Lower lobe of right lung (tissue), 2 donors: ENCODE measurements around the gene SCEL. TPM values are rescaled to one million over a fixed set of nuclear protein-coding genes. Genes with fewer than 3 reads are reported as not detected.

ENCODE experiments used
- ATAC-seq, 2 donors: fragments of 200-7000 bp; cut with Tn5 transposase; one replicate each; pipeline ENCODE4 v1.9.1; 2020 to 2022; ENCODE audit warnings: mild to moderate bottlenecking in 2 of 2, moderate library complexity in 2 of 2
- DNase-seq: peaks from one replicate; pipeline ENCODE4 v3.0.0-alpha.2; 2020
- H3K27ac ChIP-seq: fragments of 200-600 bp; one replicate; pipeline ENCODE4 v1.8.0; 2022
- H3K27me3 ChIP-seq: fragments of 200-600 bp; one replicate; pipeline ENCODE4 v1.8.0; 2022; ENCODE audit warnings: low read depth
- H3K36me3 ChIP-seq: fragments of 200-600 bp; one replicate; pipeline ENCODE4 v1.8.0; 2022; ENCODE audit warnings: mild to moderate bottlenecking
- H3K4me1 ChIP-seq: fragments of 200-600 bp; one replicate; pipeline ENCODE4 v1.8.0; 2022
- H3K4me3 ChIP-seq: fragments of 200-600 bp; one replicate; pipeline ENCODE4 v1.8.0; 2022; ENCODE audit warnings: mild to moderate bottlenecking
- H3K9me3 ChIP-seq: fragments of 200-600 bp; one replicate; pipeline ENCODE4 v1.8.0; 2022
- CTCF ChIP-seq: fragments of 200-600 bp; IDR thresholded peaks from one replicate; pipeline ENCODE4 v1.8.0; 2022; ENCODE audit warnings: antibody characterized with exemption, mild to moderate bottlenecking
- intact Hi-C: fragments of 100-400 bp; cut with DNase I; formaldehyde crosslinking; loops from one replicate; pipeline ENCODE4 v1.11.0; 2022
- long read RNA-seq: library from polyadenylated mRNA; unstranded; transcript quantifications from one replicate; pipeline ENCODE4 v2.0.0, GENCODE V29; 2021
- total RNA-seq: library from RNA; stranded (reverse); fragmentation: NEBNext Ultra II Directional; extraction: Animal tissue kit (Norgen Biotek cat#: 25700); gene quantifications from one replicate; pipeline ENCODE4 v1.2.1, GENCODE V29; 2021
- donor health status: DM: no; HTN: yes; CAD: no; lungs with severe emphysema.

Gene SCEL, protein sequence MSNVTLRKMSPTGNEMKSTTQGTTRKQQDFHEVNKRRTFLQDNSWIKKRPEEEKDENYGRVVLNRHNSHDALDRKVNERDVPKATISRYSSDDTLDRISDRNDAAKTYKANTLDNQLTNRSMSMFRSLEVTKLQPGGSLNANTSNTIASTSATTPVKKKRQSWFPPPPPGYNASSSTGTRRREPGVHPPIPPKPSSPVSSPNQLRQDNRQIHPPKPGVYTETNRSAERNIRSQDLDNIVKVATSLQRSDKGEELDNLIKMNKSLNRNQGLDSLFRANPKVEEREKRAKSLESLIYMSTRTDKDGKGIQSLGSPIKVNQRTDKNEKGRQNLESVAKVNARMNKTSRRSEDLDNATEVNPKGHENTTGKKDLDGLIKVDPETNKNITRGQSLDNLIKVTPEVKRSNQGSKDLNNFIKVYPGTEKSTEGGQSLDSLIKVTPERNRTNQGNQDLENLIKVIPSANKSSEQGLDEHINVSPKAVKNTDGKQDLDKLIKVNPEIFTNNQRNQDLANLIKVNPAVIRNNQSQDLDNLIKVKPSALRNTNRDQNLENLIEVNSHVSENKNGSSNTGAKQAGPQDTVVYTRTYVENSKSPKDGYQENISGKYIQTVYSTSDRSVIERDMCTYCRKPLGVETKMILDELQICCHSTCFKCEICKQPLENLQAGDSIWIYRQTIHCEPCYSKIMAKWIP
- total RNA-seq, result 54.8 TPM
- long read RNA-seq, partial matches to known transcripts, result 8 of 60 reads
- long read RNA-seq, other reads (novel, unspliced or antisense), result 49 of 60 reads

DNA sequence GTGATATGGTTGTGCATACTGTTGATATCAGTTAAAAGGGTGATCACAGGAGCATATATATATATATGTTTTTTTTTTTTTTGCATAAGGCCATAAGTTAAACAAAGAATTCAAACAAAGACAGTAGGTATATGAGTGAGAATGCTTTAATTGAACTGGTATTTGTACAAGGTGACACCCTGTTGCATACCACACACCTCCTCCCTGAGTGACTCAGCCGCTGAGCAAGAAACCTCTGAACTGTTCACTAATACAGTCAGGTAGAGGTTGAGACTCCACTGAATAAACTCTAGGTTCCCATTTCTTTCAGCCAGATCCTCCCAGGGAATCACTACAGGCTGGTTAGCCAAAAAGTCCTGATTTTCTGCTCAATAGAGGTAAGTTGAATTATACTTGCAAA is at the start of gene SCEL:
Gene SCEL, plus strand, starts transcription at position 259 of the 400 bp plus-strand sequence. CDS start 20,170 bp downstream, outside the sequence.
- intact Hi-C loops, result no loop called here
- Histone ChIP-seq H3K4me3 (peak within 1 kb of the TSS; percentile 14), H3K9me3 (no peaks in the 10 kb centered on the region), H3K27me3 (no peaks in the 10 kb centered on the region), H3K27ac (peak within 1 kb of the TSS; percentile 72), H3K36me3 (no peaks in the 10 kb centered on the region), H3K4me1 (no peaks in the 10 kb centered on the region)
- TF ChIP-seq CTCF, result no peak
- DNase-seq (no peak), ATAC-seq (peak; percentile 69 to 77)

GRCh38 chr13:77489566-77490337 is 45.8 kb upstream of the SCEL start:
- ATAC-seq (no peak), DNase-seq (no peak)
- TF ChIP-seq CTCF, result no peak
- Histone ChIP-seq H3K9me3 (no peaks in the 10 kb centered on the region), H3K27ac (no peak overlapping the region), H3K27me3 (no peaks in the 10 kb centered on the region), H3K4me3 (no peak overlapping the region), H3K4me1 (no peaks in the 10 kb centered on the region), H3K36me3 (no peaks in the 10 kb centered on the region)
- intact Hi-C loops, result no loop called here

DNA sequence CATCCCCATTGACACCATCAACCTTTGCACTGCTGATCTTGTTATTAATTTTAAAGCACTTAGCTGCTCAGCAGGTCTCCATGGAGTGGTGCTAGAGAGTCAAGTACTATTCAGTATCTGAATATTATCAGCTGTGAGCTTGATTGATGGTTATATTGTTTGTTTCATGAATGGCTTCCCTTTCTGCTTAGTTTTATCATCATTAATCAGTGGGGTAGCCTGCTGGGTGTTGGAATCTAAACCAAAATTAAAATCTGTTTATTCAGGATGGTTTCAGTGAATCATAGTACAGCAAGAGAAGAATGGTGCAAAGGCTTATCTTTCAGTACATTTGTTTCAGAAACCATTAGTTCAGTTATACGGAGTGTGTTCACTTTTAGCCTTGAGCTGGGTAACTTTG is 42.5 kb upstream of the SCEL start:
- ATAC-seq, result peak; percentile 70 to 84
- H3K9me3 ChIP-seq, result no peaks in the 10 kb centered on the region
- peak; percentile 54 for TF ChIP-seq CTCF
- intact Hi-C loops, result no loop called here
- H3K27me3 ChIP-seq, result no peaks in the 10 kb centered on the region
- H3K4me1 ChIP-seq, result no peaks in the 10 kb centered on the region
- no peaks in the 10 kb centered on the region for H3K36me3 ChIP-seq
- no peak overlapping the region for H3K27ac ChIP-seq
- H3K4me3 ChIP-seq, result no peak overlapping the region
- DNase-seq, result no peak

DNA sequence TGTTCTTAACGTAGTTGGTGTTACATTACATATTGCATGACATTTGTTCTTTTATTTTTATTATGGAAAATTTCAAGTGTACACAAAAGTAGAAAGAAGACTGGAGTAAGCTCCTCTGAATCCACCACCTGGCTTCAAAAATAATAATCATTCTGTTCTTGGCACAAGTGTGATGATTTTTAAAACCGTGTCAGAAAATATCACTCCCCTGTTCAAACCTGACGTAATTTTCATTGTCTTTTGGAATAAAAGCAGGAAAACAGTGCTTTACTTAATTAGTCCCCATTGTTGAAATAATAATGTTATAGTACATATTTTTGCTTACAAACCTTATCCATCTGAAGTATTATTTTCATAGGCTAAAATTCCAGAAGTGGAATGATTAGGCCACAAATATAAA is 41.3 kb upstream of the SCEL start:
- no peaks in the 10 kb centered on the region for H3K36me3 ChIP-seq
- intact Hi-C loops, result no loop called here
- H3K4me3 ChIP-seq, result no peak overlapping the region
- H3K9me3 ChIP-seq, result no peaks in the 10 kb centered on the region
- H3K27me3 ChIP-seq, result no peaks in the 10 kb centered on the region
- H3K27ac ChIP-seq, result no peak overlapping the region
- DNase-seq, result no peak
- no peak for ATAC-seq
- H3K4me1 ChIP-seq, result no peaks in the 10 kb centered on the region
- TF ChIP-seq CTCF, result no peak

GRCh38 chr13:77497350-77497749 is 38.2 kb upstream of the SCEL start:
- H3K9me3 ChIP-seq, result no peaks in the 10 kb centered on the region
- no peak overlapping the region for H3K27ac ChIP-seq
- no peak for TF ChIP-seq CTCF
- no peaks in the 10 kb centered on the region for H3K27me3 ChIP-seq
- no peaks in the 10 kb centered on the region for H3K36me3 ChIP-seq
- intact Hi-C loops, result no loop called here
- no peak for DNase-seq
- no peak overlapping the region for H3K4me3 ChIP-seq
- no peak for ATAC-seq
- no peaks in the 10 kb centered on the region for H3K4me1 ChIP-seq
